Mucosa of descending colon (tissue), 3 donors: Measurements from ENCODE around the gene CAPN2. TPM values are rescaled to one million over a fixed set of nuclear protein-coding genes. Genes with fewer than 3 reads are reported as not detected.
A peak's percentile ranks its signal among the peaks of the same experiment; 100 is the strongest.

Experiments
- ATAC-seq: fragments of 200-7000 bp; cut with Tn5 transposase; one replicate; pipeline ENCODE4 v1.9.1; 2020; ENCODE audit warnings: mild to moderate bottlenecking, moderate library complexity
- DNase-seq, 3 donors: peaks; one replicate each; pipeline ENCODE4 v3.0.0-alpha.2; 2020
- H3K36me3 ChIP-seq: fragments of 200-600 bp; one replicate; pipeline ENCODE4 v1.8.0; 2021; ENCODE audit warnings: low read depth, mild to moderate bottlenecking
- H3K4me1 ChIP-seq: fragments of 200-600 bp; one replicate; pipeline ENCODE4 v1.8.0; 2021; ENCODE audit warnings: low read depth, mild to moderate bottlenecking
- H3K4me3 ChIP-seq: fragments of 200-600 bp; one replicate; pipeline ENCODE4 v1.8.0; 2021; ENCODE audit warnings: mild to moderate bottlenecking
- H3K9me3 ChIP-seq: fragments of 200-600 bp; one replicate; pipeline ENCODE4 v1.8.0; 2021; ENCODE audit warnings: mild to moderate bottlenecking
- intact Hi-C, 2 donors: fragments of 100-400 bp; cut with DNase I in 1 of 2; cut with micrococcal nuclease in 1 of 2; formaldehyde crosslinking; loops; one replicate each; pipeline versions ENCODE4 v1.11.0 to v1.11.1; 2022; cut with DNase I, micrococcal nuclease
- total RNA-seq, 3 donors: library from RNA; stranded (reverse); fragmentation: NEBNext Ultra II Directional in 2 of 3; extraction: Animal tissue kit (Norgen Biotek cat#: 25700) in 2 of 3; gene quantifications; one replicate each; pipeline versions ENCODE4 v1.2.1 to v1.2.4, GENCODE V29; 2021 to 2023
- TF ChIP-seq, protein P1 (sequence below): fragments of 200-600 bp; IDR thresholded peaks from one replicate; pipeline ENCODE4 v1.8.0; 2022; ENCODE audit warnings: antibody characterized with exemption, mild to moderate bottlenecking
- donor health status: DM: no; HTN: no; CAD: no; lungs with moderate emphysema.
- donor health status: DM: no; HTN: no; CAD: no.
- donor health status: DM: no; HTN: yes; CAD: no.

Gene CAPN2
- total RNA-seq, 3 donors from 2014 or later = 200 to 417 (median 305) TPM

DNA sequence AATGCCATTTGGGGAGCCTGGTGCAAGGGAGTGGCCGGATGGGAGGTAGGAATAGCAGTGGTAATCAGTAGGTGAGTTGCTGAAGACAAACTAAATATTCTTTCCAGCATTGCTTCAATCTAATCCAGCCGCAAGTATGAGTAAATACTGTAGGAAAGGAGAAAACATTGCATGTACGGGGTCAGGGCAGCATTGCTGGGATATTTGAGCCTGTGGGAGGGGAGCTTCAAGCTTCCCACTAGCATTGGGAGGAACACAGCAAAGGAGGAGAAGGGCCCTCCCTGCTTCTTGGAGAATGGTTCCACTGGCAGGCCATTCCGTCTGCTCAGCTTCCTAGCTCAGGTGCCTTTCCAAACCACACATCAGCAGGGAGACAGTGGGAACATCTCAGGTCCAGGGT, 15.2 kb downstream of the CAPN2 start:
- Histone ChIP-seq H3K4me3 (no peak overlapping the region), H3K9me3 (no peaks in the 10 kb centered on the region), H3K4me1 (peaks cover 23% of the 10 kb centered on the region), H3K36me3 (no peaks in the 10 kb centered on the region)
- intact Hi-C loops = no loop called here
- ATAC-seq (no peak), DNase-seq (no peak)
- TF ChIP-seq, protein P1, sequence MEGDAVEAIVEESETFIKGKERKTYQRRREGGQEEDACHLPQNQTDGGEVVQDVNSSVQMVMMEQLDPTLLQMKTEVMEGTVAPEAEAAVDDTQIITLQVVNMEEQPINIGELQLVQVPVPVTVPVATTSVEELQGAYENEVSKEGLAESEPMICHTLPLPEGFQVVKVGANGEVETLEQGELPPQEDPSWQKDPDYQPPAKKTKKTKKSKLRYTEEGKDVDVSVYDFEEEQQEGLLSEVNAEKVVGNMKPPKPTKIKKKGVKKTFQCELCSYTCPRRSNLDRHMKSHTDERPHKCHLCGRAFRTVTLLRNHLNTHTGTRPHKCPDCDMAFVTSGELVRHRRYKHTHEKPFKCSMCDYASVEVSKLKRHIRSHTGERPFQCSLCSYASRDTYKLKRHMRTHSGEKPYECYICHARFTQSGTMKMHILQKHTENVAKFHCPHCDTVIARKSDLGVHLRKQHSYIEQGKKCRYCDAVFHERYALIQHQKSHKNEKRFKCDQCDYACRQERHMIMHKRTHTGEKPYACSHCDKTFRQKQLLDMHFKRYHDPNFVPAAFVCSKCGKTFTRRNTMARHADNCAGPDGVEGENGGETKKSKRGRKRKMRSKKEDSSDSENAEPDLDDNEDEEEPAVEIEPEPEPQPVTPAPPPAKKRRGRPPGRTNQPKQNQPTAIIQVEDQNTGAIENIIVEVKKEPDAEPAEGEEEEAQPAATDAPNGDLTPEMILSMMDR = no peak

DNA sequence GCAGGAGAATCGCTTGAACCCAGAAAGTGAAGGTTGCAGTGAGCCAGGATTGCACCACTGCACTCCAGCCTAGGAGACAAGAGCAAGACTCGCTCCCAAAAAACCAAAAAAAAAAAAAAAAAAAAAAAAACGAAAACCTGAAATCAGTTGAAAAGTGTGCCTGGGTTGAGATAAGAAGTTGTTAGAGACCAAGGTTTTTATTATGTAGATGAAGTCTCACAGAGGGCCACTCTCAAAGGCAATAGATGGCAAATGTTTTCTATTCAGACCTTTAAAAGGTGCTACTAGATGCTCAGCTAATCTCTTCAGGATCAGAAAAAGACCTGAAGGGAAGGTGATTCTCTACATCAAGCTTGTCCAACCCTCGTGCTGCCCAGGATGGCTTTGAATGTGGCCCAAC, 17.6 kb downstream of the CAPN2 start:
- Histone ChIP-seq H3K9me3 (no peaks in the 10 kb centered on the region), H3K4me1 (peaks cover 38% of the 10 kb centered on the region), H3K4me3 (no peak overlapping the region), H3K36me3 (no peaks in the 10 kb centered on the region)
- no peak for ATAC-seq
- DNase-seq = no peak
- intact Hi-C loops = no loop called here
- TF ChIP-seq, protein P1 = no peak

DNA sequence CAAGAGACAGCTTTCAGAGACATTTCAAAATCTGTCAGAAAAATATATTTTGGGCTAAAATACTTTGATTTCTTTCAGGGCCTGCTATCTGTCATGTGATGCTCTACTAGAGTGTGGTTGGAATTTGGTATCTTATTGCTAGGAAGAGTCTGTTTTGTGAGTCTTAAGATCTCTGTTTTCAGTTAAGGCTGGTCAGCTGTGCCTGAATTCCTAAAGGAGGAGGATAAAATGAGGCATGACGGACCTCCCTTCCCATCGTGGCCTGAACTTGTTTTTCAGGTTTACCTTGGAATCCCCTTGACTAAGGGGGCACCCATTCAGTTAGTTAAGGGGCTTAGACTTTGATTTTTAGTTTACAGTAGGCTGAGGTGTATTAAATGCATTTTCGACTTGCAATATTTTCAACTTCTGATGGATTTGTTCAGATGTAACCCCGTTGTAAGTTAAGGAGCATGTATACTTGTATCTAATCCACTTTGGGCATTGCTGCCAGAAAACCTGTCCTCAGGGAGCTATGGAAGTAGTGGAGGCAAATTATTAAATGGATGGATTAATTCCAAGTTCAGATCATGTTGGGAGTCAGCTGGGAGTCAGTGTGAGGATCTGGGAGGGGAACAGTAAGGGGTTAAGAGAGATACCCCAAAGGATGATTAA, 18.3 kb downstream of the CAPN2 start:
- H3K4me1 ChIP-seq = peaks cover 38% of the 10 kb centered on the region
- no peak for DNase-seq
- H3K36me3 ChIP-seq = no peaks in the 10 kb centered on the region
- H3K9me3 ChIP-seq = no peaks in the 10 kb centered on the region
- TF ChIP-seq, protein P1 = no peak
- no peak overlapping the region for H3K4me3 ChIP-seq
- intact Hi-C loops = no loop called here
- ATAC-seq = no peak

DNA sequence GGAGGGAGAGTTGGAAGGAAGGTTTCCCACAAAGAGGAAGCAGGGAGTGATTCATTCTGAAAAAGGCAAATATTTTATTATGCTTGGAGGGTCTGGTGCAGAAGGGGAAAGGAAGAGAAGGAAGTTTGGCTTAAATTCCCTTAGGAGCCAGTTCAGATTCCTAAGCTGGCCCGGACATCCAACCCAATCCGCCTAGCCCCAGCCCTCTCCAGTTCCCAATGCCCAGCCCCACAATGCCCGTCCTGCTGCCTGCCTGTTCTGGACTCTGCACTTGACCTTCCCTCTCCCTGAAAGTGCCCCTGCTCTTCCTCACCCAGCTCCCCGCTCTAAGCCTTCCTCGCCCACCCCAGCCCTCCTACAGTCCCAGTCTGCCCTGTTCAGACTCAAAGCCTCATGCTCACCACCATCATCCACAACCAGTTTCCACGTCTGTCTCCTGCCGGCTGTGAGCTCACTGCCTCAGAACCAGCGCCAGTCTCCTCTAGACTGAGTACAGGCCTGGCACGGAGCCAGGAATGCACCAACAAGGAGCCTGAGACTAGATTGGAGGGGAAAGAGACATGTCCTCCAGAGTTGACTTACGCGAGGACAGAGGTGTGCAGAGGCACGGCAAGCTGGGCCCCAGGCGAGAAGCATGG, 18.9 kb downstream of the CAPN2 start:
- no peaks in the 10 kb centered on the region for H3K9me3 ChIP-seq
- DNase-seq (peak in 2 of 3 donors; percentile 53 to 60), ATAC-seq (peak; percentile 2)
- H3K4me3 ChIP-seq = no peak overlapping the region
- H3K4me1 ChIP-seq = peaks cover 35% of the 10 kb centered on the region
- TF ChIP-seq, protein P1 = no peak
- intact Hi-C loops = no loop called here
- H3K36me3 ChIP-seq = no peaks in the 10 kb centered on the region

DNA sequence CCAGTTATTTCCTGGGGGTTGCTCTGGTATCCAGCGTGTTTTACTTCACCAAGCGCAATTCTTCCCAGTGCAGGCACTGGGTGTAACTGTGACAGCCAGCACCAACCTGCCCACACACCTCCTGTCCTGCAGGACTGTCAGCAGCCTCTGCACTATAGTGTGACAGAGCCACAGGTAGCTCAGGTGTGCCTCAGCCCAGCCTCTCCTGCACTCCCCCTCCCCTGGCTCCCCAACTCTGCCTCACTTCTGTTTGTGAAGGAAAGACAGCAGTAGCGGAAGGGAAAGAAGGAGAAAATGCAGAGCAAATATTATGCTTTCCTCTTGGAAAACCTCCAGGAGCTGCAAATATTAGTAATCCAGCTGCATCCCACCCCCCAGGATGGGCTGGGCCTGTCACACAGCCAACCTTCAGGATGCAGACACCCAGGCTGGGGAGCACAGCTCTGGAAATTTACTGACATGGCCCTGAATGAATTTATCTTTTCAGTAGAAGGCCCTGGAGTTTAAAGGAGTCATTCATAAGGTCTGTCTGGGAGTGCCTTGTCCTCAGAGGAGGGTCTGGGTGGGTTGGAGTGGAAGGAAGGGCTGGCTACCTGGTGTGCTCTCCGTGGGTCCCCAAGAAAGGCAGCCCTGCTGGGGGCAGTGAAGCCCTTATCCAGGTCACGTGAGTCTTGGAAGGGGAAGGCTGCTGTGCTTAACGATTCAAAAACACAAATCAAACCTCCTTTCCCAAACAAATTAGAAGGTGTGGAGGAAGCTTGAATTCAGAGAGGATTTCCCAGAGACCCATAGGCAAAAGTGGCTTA, 20.9 kb downstream of the CAPN2 start:
- TF ChIP-seq, protein P1 = no peak
- no peaks in the 10 kb centered on the region for H3K36me3 ChIP-seq
- no peak overlapping the region for H3K4me3 ChIP-seq
- ATAC-seq (peak; percentile 23), DNase-seq (no peak)
- intact Hi-C loops = no loop called here
- H3K9me3 ChIP-seq = no peaks in the 10 kb centered on the region
- H3K4me1 ChIP-seq = peaks cover 42% of the 10 kb centered on the region
